BLaER1 treated with 17β-estradiol and CSF1 and Interleukin-3, amounts not matched to agents 10 nM and 100 nM (cell line): ENCODE data around the gene DUOXA1.
"Not testable (repeated sequence)": the region's sequence is repeated elsewhere in the genome, so short reads cannot be mapped to it uniquely, and the experiment has no call there.

Source experiments
- H3K27ac ChIP-seq, 11 experiments: shearing (Covaris generic); formaldehyde crosslinking; 2 replicates each; pipeline ENCODE4 v1.8.1; 2022
- H3K27me3 ChIP-seq, 11 experiments: shearing (Covaris generic); formaldehyde crosslinking; 2 replicates each; pipeline ENCODE4 v1.8.1; 2022
- H3K36me3 ChIP-seq, 11 experiments: shearing (Covaris generic); formaldehyde crosslinking; 2 replicates each; pipeline ENCODE4 v1.8.1; 2022
- H3K4me1 ChIP-seq, 10 experiments: shearing (Covaris generic); formaldehyde crosslinking; 2 replicates each; pipeline ENCODE4 v1.8.1; 2022
- H3K4me2 ChIP-seq, 11 experiments: shearing (Covaris generic); formaldehyde crosslinking; 2 replicates each; pipeline ENCODE4 v1.8.1; 2022
- H3K4me3 ChIP-seq, 10 experiments: shearing (Covaris generic); formaldehyde crosslinking; 2 replicates each; pipeline ENCODE4 v1.8.1; 2022
- H3K9ac ChIP-seq, 11 experiments: shearing (Covaris generic); formaldehyde crosslinking; 2 replicates each; pipeline ENCODE4 v1.8.1; 2022
- H3K9me3 ChIP-seq, 11 experiments: shearing (Covaris generic); formaldehyde crosslinking; replicated peaks in 1 of 11; 2 replicates each; pipeline ENCODE4 v1.8.1; 2022
- H4K20me1 ChIP-seq, 11 experiments: shearing (Covaris generic); formaldehyde crosslinking; 2 replicates each; pipeline ENCODE4 v1.8.1; 2022
- Cebpa-rat ChIP-seq, 11 experiments: shearing (Covaris generic); IDR thresholded peaks; 2 replicates each; pipeline ENCODE4 v1.8.1; 2022

Gene DUOXA1

DNA sequence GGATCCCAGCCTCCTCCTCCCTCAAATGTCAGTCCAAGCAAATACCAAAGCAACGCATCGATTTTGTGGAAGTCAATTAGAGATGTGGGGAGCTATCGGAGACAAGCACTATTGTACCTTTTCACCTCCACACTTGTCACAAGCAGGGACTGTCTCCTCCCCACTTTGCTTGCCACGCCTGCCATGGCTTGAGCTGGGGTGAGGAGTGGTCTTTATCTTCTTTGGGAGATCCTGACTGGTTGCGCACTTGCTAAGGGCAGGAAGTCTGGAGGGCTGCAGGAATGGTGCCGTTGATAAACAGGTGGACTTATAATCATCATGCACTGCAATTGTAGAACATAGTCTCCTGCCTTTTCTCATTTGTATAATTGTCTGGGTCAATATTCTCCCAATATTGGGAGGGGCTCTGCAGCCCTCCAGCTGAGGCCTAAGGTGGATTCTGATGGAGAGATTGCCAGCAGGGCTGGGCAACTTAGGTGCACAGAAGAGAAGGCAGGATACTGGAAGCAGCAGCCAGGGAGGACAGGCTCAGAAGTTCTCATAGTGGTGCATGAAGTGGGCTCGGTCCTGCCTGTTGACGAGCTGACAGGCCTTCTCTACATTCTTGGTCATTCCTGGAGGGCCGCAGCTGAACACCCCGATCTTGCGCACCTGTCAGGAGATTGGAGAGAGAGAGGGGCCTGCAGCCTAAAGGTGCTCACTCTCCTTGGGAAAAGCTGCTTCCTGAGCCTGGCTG lies 35.9 kb downstream of the DUOXA1 start:
- peaks cover 0 to 5% (median 0%) of the 10 kb centered on the region in 10 experiments; a peak in 1 of 20 replicates for H3K4me1 ChIP-seq
- H3K4me2 ChIP-seq = no peak overlapping the region
- no peaks in the 10 kb centered on the region for H3K27me3 ChIP-seq
- no peaks in the 10 kb centered on the region; a peak in 1 of 22 replicates for H4K20me1 ChIP-seq
- no peak for TF ChIP-seq Cebpa-rat (IDR thresholded peaks at IDR 0.05)
- H3K27ac ChIP-seq = no peak overlapping the region
- no peak overlapping the region for H3K9ac ChIP-seq
- no peaks in the 10 kb centered on the region for H3K9me3 ChIP-seq
- H3K36me3 ChIP-seq = no peaks in the 10 kb centered on the region
- no peak overlapping the region for H3K4me3 ChIP-seq

DNA sequence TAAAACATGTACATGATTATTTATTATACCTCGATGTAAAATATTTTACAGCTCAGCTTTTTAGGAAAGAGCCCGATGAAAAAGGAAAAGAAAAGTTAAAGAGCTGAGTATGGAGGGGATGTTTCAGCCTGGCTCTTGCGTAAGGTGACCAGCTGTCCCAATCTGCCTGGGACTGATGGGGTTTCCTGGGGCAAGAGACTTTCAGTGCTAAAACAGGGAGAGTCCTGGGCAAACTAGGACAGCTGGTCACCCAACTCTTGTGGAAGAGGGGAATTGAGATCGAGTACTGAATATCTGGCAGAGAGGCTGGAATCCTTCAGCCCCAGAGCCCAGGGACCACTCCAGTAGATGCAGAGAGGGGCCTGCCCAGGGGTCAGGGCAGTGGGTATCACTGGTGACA lies 36.7 kb downstream of the DUOXA1 start:
- Histone ChIP-seq H3K4me1 (peaks cover 0 to 5% (median 0%) of the 10 kb centered on the region in 10 experiments; a peak in 1 of 20 replicates), H3K27me3 (no peaks in the 10 kb centered on the region), H3K9ac (no peak overlapping the region), H3K9me3 (no peaks in the 10 kb centered on the region), H3K4me3 (no peak overlapping the region), H3K4me2 (no peak overlapping the region), H4K20me1 (no peaks in the 10 kb centered on the region; a peak in 1 of 22 replicates), H3K36me3 (no peaks in the 10 kb centered on the region), H3K27ac (no peak overlapping the region)
- TF ChIP-seq Cebpa-rat (IDR thresholded peaks at IDR 0.05) = peak in 1 of 11 experiments; percentile 4; a peak in 1 of 22 replicates

DNA sequence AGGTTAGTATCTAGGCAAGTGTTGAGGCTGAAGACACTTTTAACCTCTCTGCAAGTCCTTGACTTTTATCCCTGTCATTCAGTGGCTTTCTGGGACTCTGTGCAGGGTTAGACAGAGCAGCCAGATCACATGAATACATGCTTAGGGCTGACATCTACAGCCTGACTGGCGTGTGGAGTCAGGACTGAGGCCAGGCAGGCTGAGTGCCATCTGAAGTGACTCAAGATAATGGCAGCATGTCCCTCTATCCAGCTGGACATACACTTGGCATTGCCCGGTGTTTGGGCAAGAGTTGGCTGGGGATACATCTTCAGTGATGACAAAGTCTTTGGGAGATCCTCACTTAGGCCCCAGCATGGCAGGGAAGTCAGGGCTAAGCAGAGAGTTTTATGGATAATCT lies 38.1 kb downstream of the DUOXA1 start:
- Histone ChIP-seq H3K4me2 (no peak overlapping the region), H3K4me3 (no peak overlapping the region), H3K4me1 (no peaks in the 10 kb centered on the region), H3K9me3 (no peaks in the 10 kb centered on the region), H3K27me3 (no peaks in the 10 kb centered on the region), H3K9ac (no peak overlapping the region), H3K36me3 (no peaks in the 10 kb centered on the region), H4K20me1 (no peaks in the 10 kb centered on the region; a peak in 1 of 22 replicates), H3K27ac (no peak overlapping the region)
- no peak for TF ChIP-seq Cebpa-rat (IDR thresholded peaks at IDR 0.05)

DNA sequence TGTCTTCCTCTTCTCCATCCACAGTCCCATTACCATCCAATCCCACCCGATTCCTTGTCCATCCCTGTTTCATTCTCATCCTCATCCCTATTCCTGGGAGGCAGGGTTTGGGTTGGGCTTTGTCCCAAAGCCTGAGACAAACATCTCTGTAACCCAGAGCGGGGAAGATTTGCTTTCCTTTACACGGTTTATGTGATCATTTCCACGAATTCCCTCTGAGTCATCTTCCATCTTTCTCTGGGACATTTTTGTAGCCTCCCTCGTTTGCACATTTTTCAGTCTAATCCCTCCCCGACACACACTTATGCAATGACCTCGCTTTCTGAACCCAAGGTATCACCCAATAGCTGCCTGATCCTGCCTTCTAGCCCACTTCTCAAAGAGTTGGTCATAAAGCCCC lies 38.5 kb downstream of the DUOXA1 start:
- Histone ChIP-seq H4K20me1 (no peaks in the 10 kb centered on the region; a peak in 1 of 22 replicates), H3K9ac (no peak overlapping the region), H3K36me3 (no peaks in the 10 kb centered on the region), H3K27me3 (no peaks in the 10 kb centered on the region), H3K4me3 (no peak overlapping the region), H3K4me1 (no peaks in the 10 kb centered on the region), H3K27ac (no peak overlapping the region), H3K4me2 (no peak overlapping the region), H3K9me3 (no peaks in the 10 kb centered on the region)
- no peak for TF ChIP-seq Cebpa-rat (IDR thresholded peaks at IDR 0.05)

DNA sequence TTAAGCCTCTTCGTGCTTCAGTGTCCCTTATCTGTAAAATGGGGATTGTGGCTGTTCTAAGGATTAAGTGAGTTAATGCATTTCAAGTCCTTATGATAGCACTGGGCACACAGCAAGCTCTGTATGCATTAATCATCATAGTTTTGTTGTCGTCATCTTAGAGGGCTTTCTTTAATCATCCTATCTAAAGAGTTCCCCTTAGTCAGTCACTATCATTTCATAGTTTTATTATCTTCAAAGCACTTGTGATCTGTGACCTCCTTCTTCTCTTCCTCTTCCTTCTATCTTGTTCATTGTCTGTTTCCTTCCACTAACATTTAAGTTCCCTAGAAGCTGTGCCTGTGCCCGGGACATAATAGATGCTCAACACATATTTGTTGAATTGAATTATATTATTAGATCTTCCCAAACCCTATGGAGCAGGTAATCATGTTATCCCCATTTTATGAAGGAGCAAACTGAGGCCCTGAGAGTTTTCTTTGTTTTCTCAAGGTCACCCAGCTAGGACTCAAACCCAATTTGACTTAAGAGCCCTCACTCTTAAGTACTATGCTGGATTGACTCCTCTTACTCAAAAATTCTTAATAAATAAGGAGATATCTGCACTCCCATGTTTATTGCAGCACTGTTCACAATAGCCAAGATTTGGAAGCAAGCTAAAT lies 39.8 kb downstream of the DUOXA1 start:
- no peak for TF ChIP-seq Cebpa-rat (IDR thresholded peaks at IDR 0.05)
- Histone ChIP-seq H4K20me1 (no peaks in the 10 kb centered on the region), H3K4me2 (no peak overlapping the region), H3K9ac (no peak overlapping the region), H3K4me3 (no peak overlapping the region), H3K27ac (no peak overlapping the region), H3K4me1 (no peaks in the 10 kb centered on the region), H3K36me3 (no peaks in the 10 kb centered on the region), H3K9me3 (no peaks in the 10 kb centered on the region), H3K27me3 (no peaks in the 10 kb centered on the region)

DNA sequence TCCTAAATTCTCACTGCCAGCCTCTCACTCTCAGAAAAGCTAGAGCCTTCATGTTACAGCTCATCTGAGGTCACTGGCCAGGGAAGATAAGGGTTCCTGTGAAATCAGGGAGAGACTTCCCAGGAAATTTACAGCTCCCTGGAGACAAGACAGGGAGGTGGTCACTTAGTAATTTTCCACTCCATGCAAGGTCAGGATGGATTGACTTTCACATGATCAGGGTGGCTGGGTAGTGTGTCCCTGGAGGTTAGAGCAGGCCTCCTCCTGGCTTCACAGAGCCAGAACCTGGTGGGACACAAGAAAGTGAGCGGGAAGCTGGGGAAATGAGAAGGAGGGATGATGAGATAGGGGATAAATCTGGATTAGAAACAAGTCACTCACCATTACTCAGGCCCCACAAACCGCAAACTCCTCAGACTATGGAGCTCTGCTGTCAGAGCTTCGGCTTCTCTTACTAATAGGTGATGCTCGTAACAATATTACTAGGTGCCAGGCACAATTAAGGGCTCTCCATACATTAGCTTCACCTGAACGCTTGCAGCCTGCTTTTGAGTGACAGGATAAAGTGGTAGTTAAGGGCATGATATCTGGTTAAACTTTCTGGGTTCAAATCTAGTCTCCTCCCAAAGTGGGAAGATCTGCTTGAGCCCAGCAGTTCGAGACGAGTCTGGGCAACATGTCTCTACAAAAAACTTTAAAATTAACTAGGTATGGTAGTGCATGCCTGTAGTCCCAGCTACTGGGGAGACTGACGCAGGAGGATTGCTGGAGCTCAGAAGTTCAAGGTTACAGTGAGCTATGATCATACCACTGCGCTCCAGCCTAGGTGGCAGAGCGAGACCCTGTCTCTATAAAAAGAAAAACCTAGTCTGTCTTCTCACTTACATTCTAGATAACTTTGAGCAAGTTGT lies 40.6 kb downstream of the DUOXA1 start:
- H4K20me1 ChIP-seq = no peaks in the 10 kb centered on the region
- H3K9me3 ChIP-seq = no peaks in the 10 kb centered on the region
- no peak overlapping the region for H3K27ac ChIP-seq
- H3K36me3 ChIP-seq = no peaks in the 10 kb centered on the region
- H3K27me3 ChIP-seq = no peaks in the 10 kb centered on the region
- no peak overlapping the region for H3K4me2 ChIP-seq
- no peak overlapping the region for H3K9ac ChIP-seq
- no peak for TF ChIP-seq Cebpa-rat (IDR thresholded peaks at IDR 0.05)
- no peaks in the 10 kb centered on the region for H3K4me1 ChIP-seq
- H3K4me3 ChIP-seq = no peak overlapping the region

DNA sequence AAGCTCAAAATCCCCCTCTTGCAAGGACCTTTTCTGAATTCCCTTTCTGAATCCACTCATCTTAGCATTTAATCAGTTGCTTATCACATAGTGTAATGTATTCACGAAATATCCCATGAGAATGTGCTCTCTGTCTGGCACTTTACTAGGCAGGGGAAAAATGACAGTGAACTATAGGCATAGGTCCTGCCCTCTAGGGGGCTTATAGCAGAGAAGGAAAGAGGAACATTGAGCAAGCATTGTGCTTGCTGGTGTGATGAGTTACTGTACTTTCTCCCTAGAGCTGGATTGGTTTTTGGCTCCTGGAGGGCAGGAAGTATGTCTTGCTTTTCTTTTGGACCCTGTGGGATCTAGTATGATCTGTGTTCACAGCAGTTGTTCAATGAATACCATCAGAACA lies 42.2 kb downstream of the DUOXA1 start:
- Histone ChIP-seq H3K4me1 (no peaks in the 10 kb centered on the region), H3K27me3 (no peaks in the 10 kb centered on the region), H3K27ac (no peak overlapping the region), H3K9ac (no peak overlapping the region), H3K9me3 (no peaks in the 10 kb centered on the region), H3K4me2 (no peak overlapping the region), H3K4me3 (no peak overlapping the region), H4K20me1 (no peaks in the 10 kb centered on the region), H3K36me3 (no peaks in the 10 kb centered on the region)
- no peak for TF ChIP-seq Cebpa-rat (IDR thresholded peaks at IDR 0.05)

DNA sequence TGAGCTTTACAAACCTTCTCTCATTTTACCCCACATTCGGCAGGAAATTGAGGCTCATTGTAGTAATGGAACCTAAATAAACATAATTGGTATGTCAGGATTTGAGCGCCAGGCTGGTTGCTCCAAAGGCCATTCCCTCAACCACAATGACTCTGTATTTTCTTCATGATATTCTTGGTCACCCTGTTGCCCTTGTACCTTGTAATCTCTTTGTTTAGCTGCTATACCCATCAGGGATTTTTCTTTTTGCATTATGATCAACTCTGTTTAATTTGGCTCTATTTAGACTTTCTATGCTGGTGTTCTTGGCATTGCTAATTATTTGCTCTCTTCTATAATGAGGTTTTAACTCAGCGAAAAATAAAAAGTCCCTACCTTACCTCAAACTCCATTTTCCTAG lies 45.5 kb downstream of the DUOXA1 start:
- Histone ChIP-seq H3K4me3 (no peak overlapping the region), H4K20me1 (no peaks in the 10 kb centered on the region), H3K27me3 (no peaks in the 10 kb centered on the region), H3K9me3 (no peaks in the 10 kb centered on the region), H3K4me2 (no peak overlapping the region), H3K27ac (no peak overlapping the region), H3K9ac (no peak overlapping the region), H3K36me3 (no peaks in the 10 kb centered on the region), H3K4me1 (no peaks in the 10 kb centered on the region)
- no peak for TF ChIP-seq Cebpa-rat (IDR thresholded peaks at IDR 0.05)

DNA sequence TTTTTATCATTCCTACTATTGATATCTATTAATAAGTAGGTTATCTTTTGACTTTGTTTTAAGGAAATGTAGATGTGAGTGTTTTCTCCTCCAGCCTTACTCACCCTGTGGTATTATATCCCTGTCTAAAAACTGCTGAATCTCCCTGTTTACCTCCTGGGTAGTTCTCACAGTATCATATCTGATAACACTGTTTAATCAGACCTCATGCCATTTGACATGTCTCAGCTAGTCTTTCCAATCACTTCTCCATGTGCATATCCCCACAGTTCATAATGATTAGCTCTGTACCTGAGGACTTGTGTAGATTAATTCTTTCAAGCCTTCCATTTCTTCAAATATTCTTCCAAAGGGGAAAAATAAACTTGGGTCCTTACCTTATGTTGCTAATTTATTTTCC lies 46.5 kb downstream of the DUOXA1 start:
- Histone ChIP-seq H3K27ac (no peak overlapping the region), H3K27me3 (no peaks in the 10 kb centered on the region), H3K36me3 (no peaks in the 10 kb centered on the region), H3K9ac (no peak overlapping the region), H3K4me2 (no peak overlapping the region), H3K9me3 (no peaks in the 10 kb centered on the region), H3K4me1 (no peaks in the 10 kb centered on the region), H4K20me1 (no peaks in the 10 kb centered on the region), H3K4me3 (no peak overlapping the region)
- TF ChIP-seq Cebpa-rat (IDR thresholded peaks at IDR 0.05) = no peak

DNA sequence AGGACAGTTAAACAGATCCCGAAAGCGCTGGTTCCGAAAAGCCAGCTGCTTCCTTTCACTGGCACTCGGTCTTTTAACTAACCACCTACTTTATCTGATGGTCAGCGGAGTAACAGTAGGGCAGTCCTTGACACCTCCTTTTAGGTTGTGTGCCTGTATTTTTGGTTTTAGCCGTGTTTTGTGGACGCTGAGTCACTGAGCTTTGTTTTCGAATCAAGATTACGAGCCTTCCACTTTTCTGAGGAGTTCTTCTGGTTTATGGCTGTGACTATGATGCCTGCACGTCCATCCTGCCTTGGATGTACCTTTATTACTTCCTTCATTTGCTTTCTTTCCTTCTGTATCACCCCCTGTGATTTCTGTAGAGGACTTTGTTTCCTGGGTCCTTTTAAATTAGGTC lies 47.3 kb downstream of the DUOXA1 start:
- H3K9me3 ChIP-seq, H3K9ac ChIP-seq, H4K20me1 ChIP-seq: not testable (repeated sequence)

DNA sequence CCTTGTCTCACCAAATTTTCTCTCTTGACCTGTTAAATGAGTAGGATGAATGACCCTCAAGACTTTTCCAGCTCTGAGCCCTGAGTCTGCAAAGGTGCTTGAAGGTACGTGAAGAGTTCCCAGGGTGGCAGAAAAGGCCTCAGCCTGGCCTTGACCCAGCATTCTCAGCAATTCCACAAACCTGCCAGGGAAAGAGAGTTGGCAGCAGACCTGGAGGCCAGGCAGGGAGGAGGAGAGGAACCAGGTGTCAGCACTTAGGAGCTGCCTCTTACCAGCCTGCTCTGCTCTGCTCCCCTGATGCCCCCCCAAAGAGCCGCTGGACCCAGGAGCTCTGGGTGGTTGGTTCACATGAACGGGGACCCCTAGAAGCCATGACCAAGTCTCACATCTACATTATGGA lies 49.1 kb downstream of the DUOXA1 start:
- H3K4me1 ChIP-seq, H3K36me3 ChIP-seq, H3K9ac ChIP-seq, H4K20me1 ChIP-seq, H3K27ac ChIP-seq, H3K4me3 ChIP-seq, H3K9me3 ChIP-seq, H3K27me3 ChIP-seq, H3K4me2 ChIP-seq: not testable (repeated sequence)

More for the DNA sequence above, 47.3 kb downstream of the DUOXA1 start:
- H3K27me3 ChIP-seq, H3K4me1 ChIP-seq, H3K36me3 ChIP-seq, H3K4me2 ChIP-seq, H3K4me3 ChIP-seq, H3K27ac ChIP-seq: not testable (repeated sequence)

DNA sequence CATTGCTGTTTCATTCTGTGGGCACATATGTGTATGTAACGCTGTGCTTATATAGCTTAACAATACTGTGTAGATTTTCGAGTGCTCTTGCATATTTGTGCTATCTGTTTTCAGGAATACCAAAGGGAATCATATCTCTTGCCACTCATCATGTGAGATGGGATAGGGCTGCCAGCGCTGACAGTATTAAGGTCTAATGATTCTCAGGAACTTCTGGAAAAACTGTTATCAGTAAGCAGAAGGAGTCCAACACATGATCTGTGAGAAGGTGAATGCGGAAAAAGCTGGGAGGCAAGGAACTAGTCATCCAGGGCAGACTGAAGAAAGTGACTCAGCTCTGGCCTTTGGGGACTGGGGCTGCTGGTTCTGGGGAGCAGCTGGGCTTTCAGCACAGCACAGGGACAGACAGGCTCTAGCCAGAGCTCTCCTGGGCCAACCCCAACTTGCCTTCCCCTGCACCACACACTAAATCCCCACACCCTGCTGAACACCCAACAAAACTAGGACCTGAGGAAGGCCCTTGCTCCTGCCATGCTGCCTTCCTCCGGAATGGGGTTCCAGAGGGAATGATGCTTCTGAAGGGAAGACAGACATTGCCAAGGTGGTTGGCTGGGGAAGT lies 49.9 kb downstream of the DUOXA1 start:
- H3K27ac ChIP-seq, H3K9ac ChIP-seq, H3K27me3 ChIP-seq, H3K36me3 ChIP-seq, H3K9me3 ChIP-seq, H3K4me3 ChIP-seq, H4K20me1 ChIP-seq, H3K4me1 ChIP-seq, H3K4me2 ChIP-seq: not testable (repeated sequence)

DNA sequence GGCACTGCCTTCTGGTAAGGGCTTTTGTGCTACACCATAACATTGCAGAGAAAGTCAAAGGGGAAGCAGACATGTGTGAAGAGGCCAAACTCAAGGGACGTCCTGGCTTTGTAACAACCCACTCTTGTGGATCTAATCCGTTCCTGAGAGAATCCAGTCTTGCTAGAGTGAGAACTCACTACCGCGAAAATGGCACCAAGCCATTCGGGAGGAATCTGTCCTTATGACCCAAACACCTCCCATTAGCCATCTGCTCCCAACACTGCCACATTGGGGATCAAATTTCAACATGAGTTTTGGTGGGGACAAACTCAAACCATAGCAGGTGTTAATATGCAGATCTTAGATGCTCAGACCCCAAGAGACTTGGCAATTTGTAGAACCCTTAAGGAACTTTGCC lies 50.5 kb downstream of the DUOXA1 start:
- H3K4me2 ChIP-seq, H3K36me3 ChIP-seq, H3K9me3 ChIP-seq, H4K20me1 ChIP-seq, H3K9ac ChIP-seq, H3K27ac ChIP-seq, H3K4me3 ChIP-seq, H3K27me3 ChIP-seq, H3K4me1 ChIP-seq: not testable (repeated sequence)
